ENCODE data around the gene RHBDF1. TPM values are rescaled to one million over a fixed set of nuclear protein-coding genes. Genes with fewer than 3 reads are reported as not detected.

Gene RHBDF1
- total RNA-seq, 1 experiment from 2014 or later, result 42.5 TPM

DNA sequence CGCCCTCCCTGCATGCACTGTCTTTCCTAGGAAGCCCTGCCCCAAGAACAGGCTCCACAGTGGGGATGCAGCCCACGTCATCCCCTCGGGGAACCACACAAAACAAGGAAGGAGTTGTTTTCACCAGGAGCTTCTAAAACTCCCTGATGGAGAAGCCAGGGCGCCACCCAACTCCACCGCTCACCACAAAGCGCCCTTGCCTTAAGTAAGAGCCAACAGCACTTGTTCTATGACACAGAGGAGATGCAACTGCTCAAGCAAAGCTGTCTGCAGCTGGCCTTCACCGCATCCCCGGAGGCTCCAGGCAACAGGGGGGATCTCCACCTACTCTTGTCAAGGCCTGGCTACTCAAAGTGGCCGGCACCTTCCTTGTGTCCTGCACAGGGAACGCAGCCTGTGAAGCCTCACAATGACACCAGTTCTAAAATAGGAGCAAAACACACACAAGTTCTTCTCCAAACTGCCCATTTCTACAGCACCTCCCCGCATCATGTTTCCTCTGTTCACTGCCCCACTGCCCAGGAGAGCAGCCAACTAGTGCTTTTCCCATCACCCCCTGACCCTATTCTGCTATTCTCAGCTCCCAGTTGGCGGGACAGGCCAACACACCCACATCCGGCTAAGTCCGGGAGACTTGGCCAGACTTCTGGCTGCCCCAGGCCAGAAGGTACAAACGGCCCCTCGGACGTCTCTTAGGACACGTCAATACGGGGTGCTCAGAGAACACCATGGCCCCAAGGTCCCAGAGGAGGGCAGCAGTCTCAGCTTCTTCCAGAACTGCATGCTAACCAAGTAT is 29.8 kb upstream of the RHBDF1 start:
- Histone ChIP-seq H3K4me3 (ENCODE audit: insufficient read depth, low read depth, low read length) (no peak overlapping the region), H3K36me3 (replicated peaks; ENCODE audit: control insufficient read depth, insufficient read depth, low read length) (peaks cover 2% of the 10 kb centered on the region), H3K27me3 (ENCODE audit: control insufficient read depth, insufficient read depth, low read length) (no peaks in the 10 kb centered on the region)
- no peak for DNase-seq

DNA sequence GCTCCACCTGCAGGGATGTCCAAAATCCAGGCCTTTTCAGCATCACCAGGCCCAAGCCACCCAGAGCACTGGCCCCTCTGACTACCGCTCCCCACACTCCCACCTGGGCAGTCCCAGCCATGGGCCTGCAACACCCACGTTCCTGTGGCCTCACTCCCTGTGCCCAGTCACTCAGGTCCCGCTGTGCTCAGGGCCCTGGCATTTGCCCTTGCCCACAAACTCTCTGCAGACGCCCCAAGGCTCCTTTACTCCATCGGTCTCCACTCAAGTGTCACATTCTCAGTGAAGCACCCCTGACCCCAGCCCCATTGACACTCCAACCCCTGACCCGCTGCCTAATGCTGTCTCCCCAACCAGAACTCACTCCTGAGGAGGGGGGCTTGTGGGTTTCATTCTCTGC is 29.2 kb upstream of the RHBDF1 start:
- no peak for DNase-seq
- Histone ChIP-seq H3K4me3 (ENCODE audit: insufficient read depth, low read depth, low read length) (no peak overlapping the region), H3K27me3 (ENCODE audit: control insufficient read depth, insufficient read depth, low read length) (no peaks in the 10 kb centered on the region), H3K36me3 (replicated peaks; ENCODE audit: control insufficient read depth, insufficient read depth, low read length) (peaks cover 2% of the 10 kb centered on the region)

DNA sequence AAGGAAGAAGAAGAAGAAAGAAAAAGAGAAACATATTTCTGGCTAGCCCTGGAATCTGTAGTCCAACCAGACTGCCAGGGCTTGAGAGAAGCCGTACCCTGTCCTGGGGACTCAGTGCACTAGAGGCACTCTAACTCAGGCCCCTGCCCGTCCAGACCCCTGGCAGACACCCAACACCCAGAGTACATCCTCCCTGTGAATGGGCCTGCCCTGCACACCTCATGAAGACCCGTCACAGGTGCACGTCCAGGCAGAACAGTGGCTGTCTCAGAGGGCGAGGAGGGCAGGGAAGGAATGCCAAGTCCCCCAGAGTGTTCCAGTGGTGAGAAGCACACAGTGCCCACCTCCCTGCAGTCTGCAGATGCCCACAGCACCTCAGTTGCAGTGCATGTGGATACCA is 28.6 kb upstream of the RHBDF1 start:
- Histone ChIP-seq H3K27me3 (ENCODE audit: control insufficient read depth, insufficient read depth, low read length) (no peaks in the 10 kb centered on the region), H3K4me3 (ENCODE audit: insufficient read depth, low read depth, low read length) (no peak overlapping the region), H3K36me3 (replicated peaks; ENCODE audit: control insufficient read depth, insufficient read depth, low read length) (peaks cover 5% of the 10 kb centered on the region)
- DNase-seq, result no peak

DNA sequence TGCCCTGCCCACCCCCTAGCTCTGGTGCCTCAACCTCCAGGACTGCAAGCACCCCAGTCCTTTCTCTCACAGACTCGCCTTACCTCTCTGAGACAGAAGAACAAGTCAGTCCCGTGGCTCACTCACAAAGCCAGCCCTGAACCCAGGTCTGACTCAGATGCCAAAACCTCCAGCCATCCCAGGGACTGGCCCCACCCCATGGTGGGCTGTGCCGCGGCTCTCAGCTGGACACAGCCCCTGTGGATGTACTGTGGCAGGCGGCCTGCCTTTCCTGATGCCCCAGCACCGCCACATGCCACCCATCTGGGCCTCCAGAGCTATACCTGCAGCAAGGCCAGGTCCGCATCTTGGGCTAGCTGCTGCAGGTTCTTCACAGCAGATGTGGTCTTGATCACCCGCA is 25.4 kb upstream of the RHBDF1 start:
- H3K36me3 ChIP-seq (replicated peaks; ENCODE audit: control insufficient read depth, insufficient read depth, low read length), result peaks cover 6% of the 10 kb centered on the region
- no peaks in the 10 kb centered on the region for H3K27me3 ChIP-seq (ENCODE audit: control insufficient read depth, insufficient read depth, low read length)
- no peak for DNase-seq
- H3K4me3 ChIP-seq (ENCODE audit: insufficient read depth, low read depth, low read length), result no peak overlapping the region

DNA sequence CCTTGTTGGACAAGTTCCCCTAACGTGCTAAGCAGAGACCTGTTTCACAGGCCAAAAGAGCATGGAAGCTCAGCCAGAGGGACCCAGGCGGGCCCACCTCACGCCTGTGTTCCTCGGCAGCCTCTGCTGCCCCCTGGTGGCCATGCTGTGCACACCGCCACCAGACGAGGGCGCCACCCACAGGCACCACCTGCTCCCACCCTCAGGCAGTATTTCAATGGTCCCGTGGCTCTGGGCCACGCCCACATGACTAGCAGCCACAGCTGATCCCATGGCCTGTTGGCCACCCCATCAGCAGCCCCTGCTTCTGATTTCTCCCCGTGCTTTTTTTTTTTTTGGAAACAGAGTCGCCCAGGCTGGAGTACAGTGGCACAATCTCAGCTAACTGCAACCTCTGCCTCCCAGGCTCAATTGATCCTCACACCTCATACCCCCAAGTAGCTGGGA is 24.5 kb upstream of the RHBDF1 start:
- peak; percentile 99 for DNase-seq
- Histone ChIP-seq H3K4me3 (ENCODE audit: insufficient read depth, low read depth, low read length) (no peak overlapping the region), H3K36me3 (replicated peaks; ENCODE audit: control insufficient read depth, insufficient read depth, low read length) (peaks cover 6% of the 10 kb centered on the region), H3K27me3 (ENCODE audit: control insufficient read depth, insufficient read depth, low read length) (no peaks in the 10 kb centered on the region)

DNA sequence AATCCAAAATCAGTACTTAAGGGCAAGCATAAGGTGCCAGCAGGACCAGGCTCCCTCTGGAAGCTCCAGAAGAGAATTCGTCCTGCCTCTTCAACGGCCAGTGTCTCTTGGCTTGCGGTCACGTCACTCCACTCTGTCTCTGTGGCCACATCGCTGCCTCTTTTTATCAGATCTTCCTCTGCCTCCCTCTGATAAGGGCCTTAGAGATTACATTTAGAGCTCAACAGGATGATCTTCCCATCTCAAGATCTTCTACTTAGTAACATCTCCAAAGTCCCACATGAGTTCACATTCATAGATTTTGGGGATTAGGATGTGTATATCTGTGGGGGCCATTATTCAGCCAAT is 22.5 kb upstream of the RHBDF1 start:
- no peak for DNase-seq

DNA sequence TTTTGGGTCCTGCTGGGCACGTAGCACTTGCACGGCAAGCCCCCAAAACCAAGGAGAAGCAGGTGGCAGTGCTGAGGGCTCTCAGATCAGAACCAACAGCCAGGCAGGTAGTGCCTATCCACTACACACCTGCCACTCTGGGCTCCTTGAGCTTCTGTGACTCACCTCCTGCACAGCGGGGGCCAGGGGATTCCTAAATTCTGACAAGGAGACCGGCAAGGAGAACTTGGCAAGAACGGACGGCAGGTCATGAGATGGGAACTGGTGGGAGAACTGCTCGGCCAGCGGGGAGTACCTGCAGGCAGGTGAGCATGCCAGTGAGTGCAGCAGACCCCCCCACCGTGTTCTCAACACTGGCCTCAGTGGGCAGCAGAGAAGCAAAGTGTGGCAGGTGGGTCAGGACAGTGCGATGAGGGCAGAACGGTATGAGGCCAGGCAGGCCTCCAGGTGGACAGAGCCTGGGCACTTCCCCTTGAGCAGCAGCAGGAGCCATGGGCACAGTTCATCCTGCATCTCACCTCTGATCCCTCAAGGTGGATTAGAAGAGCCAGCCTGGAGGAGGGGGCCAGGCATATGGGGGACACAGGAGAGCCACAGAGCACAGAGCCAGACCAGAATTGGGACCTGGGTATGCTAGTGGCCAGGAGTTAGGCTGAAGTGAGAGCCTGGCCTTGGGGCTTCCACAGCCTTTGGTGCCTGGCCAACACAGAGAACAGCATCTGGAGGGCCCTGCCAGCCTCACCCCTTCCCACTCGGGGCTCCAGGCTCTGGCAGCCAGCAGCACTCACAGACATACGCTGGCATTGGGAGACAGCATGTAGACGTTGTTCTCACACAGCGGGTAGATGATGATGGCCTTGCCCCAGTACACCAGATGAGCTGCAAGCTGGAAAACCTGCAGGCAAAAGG is 20.3 kb upstream of the RHBDF1 start:
- Histone ChIP-seq H3K4me3 (ENCODE audit: insufficient read depth, low read depth, low read length) (no peak overlapping the region), H3K36me3 (replicated peaks; ENCODE audit: control insufficient read depth, insufficient read depth, low read length) (peaks cover 9% of the 10 kb centered on the region), H3K27me3 (ENCODE audit: control insufficient read depth, insufficient read depth, low read length) (no peaks in the 10 kb centered on the region)
- DNase-seq, result no peak

More for the DNA sequence above, 22.5 kb upstream of the RHBDF1 start:
- Histone ChIP-seq H3K36me3 (replicated peaks; ENCODE audit: control insufficient read depth, insufficient read depth, low read length) (peaks cover 6% of the 10 kb centered on the region), H3K4me3 (ENCODE audit: insufficient read depth, low read depth, low read length) (no peak overlapping the region), H3K27me3 (ENCODE audit: control insufficient read depth, insufficient read depth, low read length) (no peaks in the 10 kb centered on the region)

DNA sequence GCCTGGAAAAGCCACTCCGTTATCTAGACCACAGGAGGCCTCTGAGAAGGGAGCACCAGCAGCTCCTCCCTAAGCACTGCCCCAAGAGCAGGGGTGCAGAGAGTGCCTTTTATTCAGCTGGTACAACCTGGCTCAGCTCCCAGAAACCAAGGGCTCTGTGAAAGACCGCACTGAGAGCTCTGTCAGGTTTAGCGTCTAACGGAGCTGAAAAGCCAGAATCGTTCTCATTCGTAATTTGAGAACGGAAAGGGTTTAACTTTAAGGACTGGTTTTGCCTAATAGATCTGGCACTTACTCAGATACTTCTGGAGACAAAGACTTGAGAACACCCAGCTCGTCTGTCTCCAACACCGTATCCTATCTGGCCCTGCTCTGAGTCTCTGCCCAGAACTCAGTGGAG is 19.1 kb upstream of the RHBDF1 start:
- no peaks in the 10 kb centered on the region for H3K27me3 ChIP-seq (ENCODE audit: control insufficient read depth, insufficient read depth, low read length)
- H3K36me3 ChIP-seq (replicated peaks; ENCODE audit: control insufficient read depth, insufficient read depth, low read length), result peaks cover 9% of the 10 kb centered on the region
- no peak overlapping the region for H3K4me3 ChIP-seq (ENCODE audit: insufficient read depth, low read depth, low read length)
- no peak for DNase-seq

DNA sequence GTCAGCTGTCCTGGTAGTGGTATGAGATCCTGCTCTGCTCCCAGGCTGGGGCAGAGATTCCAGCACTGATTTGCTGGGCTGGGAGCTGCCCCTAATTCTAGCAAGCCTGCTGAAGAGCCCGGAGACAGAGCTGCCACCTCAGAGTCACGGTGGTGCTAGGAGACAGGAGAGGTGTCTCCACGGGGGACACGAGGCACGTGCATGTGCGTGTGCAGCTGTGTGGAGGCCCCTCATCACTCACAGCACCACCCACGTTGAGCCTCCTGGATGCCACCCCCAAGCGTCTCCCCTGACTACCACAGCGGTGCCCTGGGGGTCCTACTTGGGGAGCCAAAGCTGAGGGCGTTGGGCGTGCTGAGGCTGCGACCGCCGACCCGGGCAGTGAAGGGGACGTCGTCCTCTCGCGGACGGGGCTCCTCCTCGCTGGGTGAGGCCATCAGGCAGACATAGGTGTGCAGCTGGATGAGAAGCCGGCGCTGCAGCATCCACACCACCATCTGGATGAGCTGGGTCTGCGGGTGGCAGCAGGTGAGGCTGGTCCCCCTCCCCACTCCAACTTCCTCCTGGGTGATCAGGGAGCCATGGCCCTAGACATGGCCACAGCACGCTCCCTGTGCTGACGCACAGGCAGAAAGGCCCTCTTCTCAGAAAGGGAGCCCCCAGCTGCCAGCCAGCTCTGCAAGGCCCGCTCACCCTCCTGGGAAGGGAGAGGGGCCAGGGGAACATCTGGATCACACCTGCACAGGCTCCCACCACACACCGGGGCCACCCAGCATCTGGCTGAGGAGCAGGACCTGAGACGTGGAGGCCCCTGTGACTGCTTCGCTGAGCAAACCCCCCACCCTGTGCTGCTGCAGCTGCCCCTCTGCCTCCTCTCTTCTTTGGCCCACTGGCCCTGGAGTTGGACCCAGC is 17.2 kb upstream of the RHBDF1 start:
- H3K4me3 ChIP-seq (ENCODE audit: insufficient read depth, low read depth, low read length), result no peak overlapping the region
- DNase-seq, result no peak
- peaks cover 12% of the 10 kb centered on the region for H3K36me3 ChIP-seq (replicated peaks; ENCODE audit: control insufficient read depth, insufficient read depth, low read length)
- no peaks in the 10 kb centered on the region for H3K27me3 ChIP-seq (ENCODE audit: control insufficient read depth, insufficient read depth, low read length)

DNA sequence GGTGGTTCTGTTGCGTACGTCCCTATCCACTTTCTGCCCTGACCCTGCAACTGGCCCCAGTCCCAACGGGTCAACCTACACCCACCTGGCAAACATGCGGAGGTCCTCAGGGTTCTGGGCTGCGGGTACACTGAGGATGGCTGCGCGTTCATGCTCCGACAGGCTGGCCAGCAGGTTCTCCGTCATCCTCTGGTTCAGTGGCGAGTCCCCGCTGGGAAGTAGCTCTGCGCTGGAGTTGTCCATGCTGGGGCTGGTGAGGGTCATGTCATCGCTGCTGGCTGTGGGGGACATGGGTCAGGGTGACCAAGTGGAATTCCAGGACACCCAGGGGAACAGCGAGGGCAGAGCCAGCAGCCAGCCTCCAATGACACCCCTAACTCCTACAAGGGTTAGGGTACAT is 16.2 kb upstream of the RHBDF1 start:
- no peaks in the 10 kb centered on the region for H3K27me3 ChIP-seq (ENCODE audit: control insufficient read depth, insufficient read depth, low read length)
- DNase-seq, result no peak
- H3K4me3 ChIP-seq (ENCODE audit: insufficient read depth, low read depth, low read length), result no peak overlapping the region
- peaks cover 10% of the 10 kb centered on the region for H3K36me3 ChIP-seq (replicated peaks; ENCODE audit: control insufficient read depth, insufficient read depth, low read length)

DNA sequence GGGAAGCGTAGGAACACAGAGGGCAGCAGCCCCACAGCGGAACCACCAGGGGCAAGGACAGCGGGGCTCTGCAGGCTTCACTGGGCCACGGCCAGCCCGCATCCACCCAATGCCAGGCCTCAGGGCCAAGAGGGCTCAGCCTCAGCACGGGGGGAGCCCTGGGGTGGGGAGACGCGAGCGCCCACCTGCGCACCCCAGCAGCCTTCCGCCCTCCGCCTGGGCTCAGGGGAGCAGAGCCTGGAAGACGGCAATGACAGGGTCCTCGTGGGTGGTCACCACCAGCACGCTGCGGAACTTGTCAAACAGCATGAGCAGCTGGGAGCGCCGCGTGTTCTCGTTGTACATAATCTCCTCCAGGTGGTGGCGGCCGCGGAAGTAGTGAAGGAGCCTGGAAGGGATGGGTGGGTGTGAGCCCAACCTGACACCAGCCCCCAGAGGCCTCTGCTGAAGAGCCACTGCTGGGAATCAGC is 14.1 kb upstream of the RHBDF1 start:
- Histone ChIP-seq H3K4me3 (ENCODE audit: insufficient read depth, low read depth, low read length) (no peak overlapping the region), H3K27me3 (ENCODE audit: control insufficient read depth, insufficient read depth, low read length) (no peaks in the 10 kb centered on the region), H3K36me3 (replicated peaks; ENCODE audit: control insufficient read depth, insufficient read depth, low read length) (peaks cover 8% of the 10 kb centered on the region)
- no peak for DNase-seq

DNA sequence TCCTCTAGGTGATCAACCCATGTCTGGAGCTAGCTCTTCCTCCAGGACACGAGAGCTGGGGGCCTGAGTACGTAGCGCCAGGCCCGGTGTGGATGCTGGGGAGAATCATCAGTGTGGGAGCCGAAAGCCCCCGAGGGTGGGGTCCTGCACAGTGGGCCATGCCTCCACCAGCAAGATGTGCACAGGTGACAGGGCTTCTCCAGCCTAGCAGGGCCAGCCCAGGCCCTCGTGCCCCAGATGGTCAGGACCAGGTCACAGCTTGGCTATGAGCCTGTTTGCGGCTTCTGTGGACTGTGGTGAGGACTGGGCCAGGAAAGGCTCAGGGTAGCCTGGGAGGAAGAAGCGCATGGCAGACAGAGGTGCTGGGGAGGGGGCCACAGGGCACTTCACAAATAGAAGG is 13.4 kb upstream of the RHBDF1 start:
- Histone ChIP-seq H3K36me3 (replicated peaks; ENCODE audit: control insufficient read depth, insufficient read depth, low read length) (peaks cover 8% of the 10 kb centered on the region), H3K4me3 (ENCODE audit: insufficient read depth, low read depth, low read length) (no peak overlapping the region), H3K27me3 (ENCODE audit: control insufficient read depth, insufficient read depth, low read length) (no peaks in the 10 kb centered on the region)
- no peak for DNase-seq

DNA sequence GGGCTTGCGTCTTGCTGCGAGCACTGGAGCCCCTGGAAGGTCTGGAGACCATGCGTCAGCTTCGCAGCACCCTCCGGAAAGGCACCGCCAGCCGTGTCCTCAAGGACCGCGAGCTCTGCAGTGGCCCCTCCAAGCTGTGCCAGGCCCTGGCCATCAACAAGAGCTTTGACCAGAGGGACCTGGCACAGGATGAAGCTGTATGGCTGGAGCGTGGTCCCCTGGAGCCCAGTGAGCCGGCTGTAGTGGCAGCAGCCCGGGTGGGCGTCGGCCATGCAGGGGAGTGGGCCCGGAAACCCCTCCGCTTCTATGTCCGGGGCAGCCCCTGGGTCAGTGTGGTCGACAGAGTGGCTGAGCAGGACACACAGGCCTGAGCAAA is 13.0 kb upstream of the RHBDF1 start:
- H3K4me3 ChIP-seq (ENCODE audit: insufficient read depth, low read depth, low read length), result no peak overlapping the region
- H3K36me3 ChIP-seq (replicated peaks; ENCODE audit: control insufficient read depth, insufficient read depth, low read length), result peaks cover 8% of the 10 kb centered on the region
- no peaks in the 10 kb centered on the region for H3K27me3 ChIP-seq (ENCODE audit: control insufficient read depth, insufficient read depth, low read length)
- DNase-seq, result no peak

DNA sequence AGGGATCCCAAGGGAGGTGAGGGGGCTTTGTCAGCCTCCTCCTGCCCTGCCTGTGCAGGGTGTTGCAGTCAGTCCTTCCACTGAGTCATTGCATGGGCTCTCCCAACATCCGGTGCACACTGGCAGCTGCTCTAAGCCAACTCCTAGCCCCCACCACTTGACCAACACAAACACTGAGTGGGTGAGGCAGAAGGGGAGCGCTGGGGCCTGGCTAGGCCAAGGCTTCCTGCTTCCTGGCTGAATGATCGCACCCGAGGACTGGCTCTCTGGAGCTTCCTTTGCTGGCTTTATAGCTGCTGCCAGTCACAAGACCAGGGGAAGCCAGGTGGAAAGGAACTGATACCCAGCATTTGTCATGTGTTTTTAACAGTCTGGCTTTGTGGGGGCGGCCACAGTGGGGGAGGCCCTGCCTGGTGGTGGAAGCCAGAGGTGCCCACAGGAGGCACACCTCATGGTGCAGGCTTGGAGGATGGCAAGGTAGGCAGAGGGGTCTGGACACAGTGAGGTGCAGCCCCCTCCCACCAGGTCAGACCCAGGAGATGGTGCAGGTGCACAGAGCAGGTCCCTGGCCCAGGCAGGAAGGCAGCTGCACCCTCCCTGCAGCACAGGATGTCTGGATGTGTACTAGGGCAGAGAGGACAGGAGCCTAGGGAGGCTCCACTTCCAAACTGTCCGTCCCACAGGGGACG is 12.4 kb upstream of the RHBDF1 start:
- Histone ChIP-seq H3K4me3 (ENCODE audit: insufficient read depth, low read depth, low read length) (no peak overlapping the region), H3K27me3 (ENCODE audit: control insufficient read depth, insufficient read depth, low read length) (no peaks in the 10 kb centered on the region), H3K36me3 (replicated peaks; ENCODE audit: control insufficient read depth, insufficient read depth, low read length) (peaks cover 8% of the 10 kb centered on the region)
- no peak for DNase-seq

Measured in H7 (cell line).